NCI-H460 (cell line): ENCODE measurements around the gene OCA2. TPM values are rescaled to one million over a fixed set of nuclear protein-coding genes. Genes with fewer than 3 reads are reported as not detected.
"Not testable (repeated sequence)": the region's sequence is repeated elsewhere in the genome, so short reads cannot be mapped to it uniquely, and the experiment has no call there.

Source experiments
- DNase-seq: peaks from one replicate; pipeline ENCODE4 v3.0.0-alpha.2; 2016; ENCODE audit warnings: low read depth; ENCODE audit errors: extremely low read depth
- total RNA-seq: library from RNA; depleted of rRNA; stranded (reverse); fragments of >200 nt; shearing (Covaris generic); gene quantifications from 2 replicates; pipeline ENCODE4 v1.2.3, GENCODE V29; 2014

OCA2 gene
- total RNA-seq, 1 experiment from 2014 or later: 0.40 TPM

DNA sequence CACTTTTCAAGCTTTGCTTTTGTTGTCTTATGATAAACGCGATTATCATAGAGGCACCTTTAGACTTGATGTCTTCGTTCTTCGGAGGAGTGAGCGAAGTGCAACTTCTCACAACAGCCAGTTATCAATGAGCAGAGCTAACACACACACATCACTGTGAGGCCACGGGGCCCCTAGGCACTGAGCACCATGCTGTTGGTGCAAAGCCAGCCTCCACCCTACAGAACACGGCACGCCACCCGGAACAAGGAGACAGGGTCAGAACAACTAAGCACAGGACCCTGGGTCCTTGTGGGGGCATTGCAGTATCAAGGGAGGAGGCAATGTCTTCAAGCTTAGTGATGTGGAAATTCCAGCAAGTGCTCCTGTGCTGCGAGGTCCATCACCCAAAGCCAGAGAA, 244.5 kb downstream of the OCA2 start:
- no peak for DNase-seq

DNA sequence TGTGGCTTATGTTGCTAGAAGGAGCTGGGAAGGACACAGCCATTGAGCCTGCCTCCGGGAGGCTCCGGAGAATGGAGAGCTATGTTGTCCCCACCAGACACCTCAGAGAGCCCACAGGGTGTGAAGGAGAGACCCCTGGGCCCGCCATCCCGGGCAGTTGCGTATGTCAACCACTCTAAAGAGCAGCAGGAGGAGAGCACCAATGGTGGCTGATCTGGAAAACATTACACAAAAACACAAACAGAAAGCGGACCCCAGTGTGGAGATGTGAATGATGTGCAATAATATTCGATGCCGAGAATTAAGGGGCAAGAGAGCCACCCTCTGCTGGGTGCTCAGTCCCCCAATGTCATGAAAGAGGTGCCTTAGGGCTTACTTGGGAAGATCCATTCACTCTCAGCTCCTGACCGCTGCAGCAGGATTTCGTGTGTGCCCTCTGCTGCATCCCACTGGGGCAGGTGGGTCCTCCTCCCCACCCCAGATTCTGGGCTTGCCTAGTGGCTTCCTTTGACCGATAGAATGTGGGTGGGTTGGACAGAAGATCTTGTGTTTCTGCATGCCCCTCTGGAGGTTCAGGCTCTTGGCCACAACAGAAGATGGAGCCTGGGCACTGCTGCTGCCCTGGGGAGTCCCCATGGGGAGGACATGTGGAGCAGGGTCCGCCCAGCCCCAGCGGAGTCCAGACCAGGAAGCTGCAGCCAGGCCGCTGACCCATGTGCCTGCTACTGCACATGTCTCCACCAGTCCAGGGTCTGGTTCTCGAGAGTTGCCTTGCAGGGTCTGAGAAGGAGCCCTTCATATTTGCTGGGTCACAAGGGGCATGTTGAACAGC, 245.3 kb downstream of the OCA2 start:
- no peak for DNase-seq

DNA sequence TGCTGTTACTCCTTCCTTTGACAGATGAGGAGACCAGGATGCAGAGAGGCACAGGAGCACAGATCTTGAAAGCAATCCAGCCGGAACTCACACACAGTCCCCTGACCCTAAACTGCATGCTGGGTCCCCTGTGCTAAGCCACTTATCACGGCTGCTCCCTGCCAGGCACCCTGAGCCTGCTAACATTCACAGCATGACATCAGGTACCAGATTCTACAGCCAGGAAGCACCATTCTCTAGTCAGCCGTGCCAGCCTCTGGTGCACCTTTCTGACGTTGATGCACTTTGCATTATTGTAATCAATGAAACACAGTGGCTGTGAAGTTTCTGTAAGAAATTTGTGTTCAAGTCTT, 247.3 kb downstream of the OCA2 start:
- no peak for DNase-seq

DNA sequence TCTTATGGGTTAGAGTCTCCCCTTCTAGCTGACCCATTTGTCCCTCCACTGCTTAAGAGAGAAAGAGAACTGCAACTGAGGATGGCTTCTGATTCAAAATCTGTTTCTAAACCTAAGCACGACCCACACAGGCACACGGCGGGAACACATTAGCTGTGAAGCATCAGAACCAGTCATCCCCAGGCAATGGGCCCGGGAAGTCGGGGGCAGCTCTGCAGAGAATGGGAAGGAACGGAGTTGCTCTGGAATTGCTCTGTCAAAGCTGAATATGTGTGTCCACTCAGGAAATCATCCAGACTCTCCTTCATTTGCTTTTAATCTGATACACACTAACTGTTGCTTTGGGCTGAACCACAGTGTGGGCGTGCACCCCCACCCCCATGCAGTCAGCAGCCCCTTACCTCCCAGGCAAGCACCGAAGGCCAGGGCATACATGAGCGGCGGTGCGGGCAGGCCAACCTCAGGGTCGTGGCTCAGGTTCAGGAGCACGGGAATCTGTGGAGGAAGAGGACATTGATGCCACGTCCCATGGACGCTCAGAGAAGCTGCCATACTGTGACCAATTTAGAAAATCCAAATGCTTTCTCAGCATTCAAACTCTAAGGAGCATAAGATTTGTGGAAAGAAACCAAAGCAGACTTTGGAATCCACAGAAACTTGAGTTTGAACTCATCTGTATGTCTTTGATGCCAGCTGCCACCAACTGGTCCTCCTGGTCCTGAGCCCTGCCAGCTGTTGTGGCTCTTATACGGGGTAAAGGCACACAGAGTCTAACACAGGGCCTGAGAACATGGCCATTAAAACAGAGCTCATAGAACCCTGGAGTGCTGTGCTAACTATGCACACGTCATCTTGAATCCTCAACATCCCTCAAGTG, 247.9 kb downstream of the OCA2 start:
- no peak for DNase-seq

DNA sequence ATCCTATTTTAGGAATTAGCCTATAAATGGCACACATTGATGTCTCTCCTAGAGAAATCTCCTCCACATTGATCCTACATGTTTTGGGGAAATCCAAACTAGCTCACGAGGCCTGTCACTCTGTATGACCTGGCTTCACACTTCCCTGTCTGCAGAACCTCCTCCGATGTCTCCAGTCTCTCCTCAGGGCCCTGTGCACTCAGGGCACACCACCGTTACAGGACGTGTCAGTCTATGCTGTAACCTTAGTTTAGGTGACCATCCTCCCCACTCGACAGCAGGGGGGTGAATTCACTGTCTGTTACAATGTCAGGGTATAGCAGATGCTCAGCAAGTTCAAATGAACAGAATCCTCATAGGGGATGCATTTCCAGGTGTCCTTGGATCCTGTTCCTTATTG, 249.1 kb downstream of the OCA2 start:
- no peak for DNase-seq

DNA sequence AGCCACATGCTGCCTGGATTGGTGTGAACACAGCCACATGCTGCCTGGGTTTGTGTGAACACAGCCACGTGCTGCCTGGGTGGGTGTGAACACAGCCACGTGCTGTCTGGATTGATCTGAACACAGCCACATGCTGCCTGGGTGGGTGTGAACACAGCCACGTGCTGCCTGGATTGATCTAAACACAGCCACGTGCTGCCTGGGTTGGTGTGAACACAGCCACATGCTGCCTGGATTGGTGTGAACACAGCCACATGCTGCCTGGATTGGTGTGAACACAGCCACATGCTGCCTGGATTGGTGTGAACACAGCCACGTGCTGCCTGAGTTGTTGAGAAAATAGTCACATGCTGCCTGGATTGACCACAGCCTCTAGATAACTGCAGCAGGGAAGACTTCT, 250.2 kb downstream of the OCA2 start:
- DNase-seq: not testable (repeated sequence)

DNA sequence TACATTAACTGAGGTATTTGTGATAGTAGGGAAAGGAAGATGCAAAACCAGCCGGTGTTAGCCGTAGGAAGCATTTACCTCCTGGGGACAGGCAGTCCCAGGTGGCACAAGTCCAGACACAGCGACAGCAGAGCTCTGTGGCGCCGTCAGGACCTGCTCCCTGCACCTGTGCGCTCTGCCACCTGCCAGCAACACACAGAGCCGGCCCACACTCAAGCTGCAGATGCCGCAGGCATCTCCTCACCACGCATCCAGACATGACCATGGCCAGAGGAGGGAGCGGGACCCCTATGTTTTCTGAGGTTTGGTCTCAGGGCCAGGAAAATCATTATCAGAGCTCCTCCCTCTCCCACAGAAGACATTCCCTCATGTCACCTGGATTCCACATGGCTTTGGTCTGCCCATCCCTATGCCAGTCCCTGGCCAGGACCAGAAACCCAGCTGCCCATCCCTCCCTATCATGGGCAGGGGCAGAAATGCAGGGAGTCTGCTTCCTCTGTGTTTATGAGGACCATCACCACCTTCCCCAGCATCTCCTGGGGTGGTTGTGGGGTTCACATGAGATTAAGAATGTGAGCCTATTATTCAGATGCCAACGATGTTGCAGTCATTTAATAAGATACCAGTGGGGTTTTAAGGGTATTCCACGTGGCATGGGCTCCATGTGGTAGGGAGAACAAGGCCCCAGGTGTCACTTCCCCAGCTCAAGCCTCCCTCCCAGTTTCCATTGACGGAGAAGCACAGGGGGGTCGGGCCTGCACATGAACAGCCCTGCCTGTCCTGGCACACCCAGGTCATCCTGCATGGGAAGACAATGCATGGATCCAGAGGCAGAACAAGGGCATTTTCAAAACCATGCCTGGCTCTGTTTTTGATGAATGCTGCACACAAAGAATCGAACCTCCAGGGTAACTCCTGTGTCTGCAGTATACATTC, 251.1 kb downstream of the OCA2 start:
- no peak for DNase-seq

DNA sequence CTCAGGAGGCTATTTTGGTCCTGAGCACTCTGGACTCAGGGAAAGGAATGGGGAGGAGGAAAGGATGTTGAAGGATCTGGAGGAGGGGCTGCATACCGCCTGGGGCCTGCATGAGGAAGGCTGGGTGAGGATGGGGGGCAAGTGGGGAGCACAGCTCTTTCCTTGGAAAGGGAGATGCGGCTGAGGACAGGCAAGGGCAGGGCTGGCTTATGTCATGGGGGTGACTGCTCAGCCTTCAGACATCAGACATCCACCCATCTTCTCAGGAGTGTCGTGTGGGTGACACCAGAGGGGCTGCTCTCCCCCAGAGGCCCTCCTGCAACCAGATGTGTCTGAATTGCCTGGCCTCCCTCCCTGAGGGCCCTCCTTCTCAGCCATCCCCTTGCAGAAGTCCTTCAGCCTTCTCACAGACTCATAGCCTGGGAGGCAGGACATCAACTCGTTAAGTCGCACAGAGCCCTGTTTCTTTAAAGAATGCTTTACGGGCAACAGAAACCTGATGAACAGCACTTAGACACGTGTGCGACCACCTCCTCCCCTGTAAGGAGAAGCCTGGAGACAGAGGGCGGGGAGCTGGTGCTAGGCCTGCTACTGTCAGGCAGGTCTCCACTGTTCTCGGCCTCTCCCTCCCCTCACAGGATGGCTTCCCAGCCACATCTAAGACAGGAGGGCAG, 252.3 kb downstream of the OCA2 start:
- DNase-seq: no peak

DNA sequence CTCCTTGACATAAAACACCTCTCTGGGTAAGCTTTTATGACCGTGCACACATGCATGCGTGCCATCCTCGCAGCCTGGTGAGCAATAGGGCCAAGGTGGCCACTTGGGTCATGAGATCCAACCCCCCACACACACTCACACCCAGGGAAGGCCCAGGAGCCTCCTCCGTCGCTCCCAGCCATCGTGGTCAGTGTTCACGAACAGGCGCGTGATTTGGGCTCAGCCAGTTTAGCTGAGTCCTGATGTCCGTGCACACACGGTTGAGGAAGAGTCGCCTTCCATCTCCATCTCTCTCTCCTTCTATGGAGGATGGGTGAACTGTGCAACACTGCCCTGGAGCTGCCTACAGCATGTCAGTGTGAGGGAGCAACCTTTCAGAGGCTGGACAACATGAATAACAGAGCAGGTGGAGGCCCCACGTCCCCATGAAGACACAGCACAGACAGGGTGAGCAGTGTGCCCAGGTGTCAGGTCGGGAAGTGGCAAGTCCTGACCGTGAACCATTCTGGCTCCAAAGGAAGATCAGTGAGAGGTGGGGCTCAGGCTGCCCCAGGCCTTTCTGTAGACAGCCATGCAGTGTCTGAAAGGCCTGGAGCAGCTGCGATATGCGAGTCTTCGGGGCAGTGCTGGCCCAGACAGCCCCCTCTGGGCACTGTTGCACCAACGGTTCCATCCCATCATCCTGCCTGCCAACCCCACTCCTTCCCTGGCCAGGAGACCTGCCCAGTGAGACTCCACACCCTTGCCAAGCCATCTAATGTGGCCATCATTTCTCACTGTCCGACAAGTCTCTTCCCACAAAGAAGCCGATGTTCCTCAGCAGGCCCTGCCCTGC, 253.4 kb downstream of the OCA2 start:
- DNase-seq: no peak

DNA sequence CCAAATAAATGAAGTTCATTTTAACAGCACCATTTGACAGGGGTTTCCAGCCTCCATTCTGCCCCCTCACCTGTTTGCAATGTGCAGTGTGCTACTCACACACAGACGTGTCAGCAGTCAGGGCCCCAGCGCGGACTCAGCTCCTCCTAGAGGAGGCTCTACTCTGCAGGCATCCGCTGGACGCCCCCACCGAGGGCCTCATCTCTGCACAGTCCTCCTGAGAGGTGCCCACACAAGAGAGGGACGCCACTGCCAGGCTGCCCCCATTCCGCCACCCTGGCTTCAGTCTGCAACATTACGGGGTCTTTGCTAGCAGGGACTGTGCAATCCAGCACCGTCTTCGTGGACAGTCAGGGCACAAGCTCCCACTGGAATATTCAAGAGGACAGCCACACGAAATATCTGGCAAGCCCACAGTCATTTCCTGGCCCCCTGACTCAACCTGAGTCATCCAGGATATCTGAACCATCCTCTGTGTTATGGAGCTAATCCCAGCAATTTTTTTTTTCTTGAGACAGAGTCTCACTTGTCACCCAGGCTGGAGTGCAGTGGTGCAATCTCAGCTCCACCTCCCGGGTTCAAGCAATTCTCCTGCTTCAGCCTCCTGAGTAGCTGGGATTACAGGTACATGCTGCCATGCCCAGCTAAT, 255.0 kb downstream of the OCA2 start:
- peak; percentile 52 for DNase-seq

DNA sequence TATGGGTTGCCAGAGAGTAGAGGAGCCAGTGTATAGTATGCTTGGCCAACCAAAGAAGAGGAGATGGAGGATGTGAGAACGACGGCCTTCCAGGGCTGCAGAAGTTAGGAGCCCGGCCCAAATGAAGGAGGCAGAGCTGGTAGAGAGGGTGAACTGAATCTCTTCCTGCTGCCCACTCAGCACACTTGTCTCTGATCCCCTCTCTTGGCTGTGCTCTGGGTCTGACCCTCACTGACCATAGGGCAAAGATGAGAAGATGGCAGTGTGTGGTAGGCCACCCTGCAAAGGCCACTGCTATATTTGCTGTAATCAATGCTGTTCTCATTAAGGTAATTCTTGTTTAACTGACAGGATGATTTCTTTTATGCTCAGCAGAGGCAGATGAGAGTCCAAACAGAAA, 256.0 kb downstream of the OCA2 start:
- DNase-seq: no peak

DNA sequence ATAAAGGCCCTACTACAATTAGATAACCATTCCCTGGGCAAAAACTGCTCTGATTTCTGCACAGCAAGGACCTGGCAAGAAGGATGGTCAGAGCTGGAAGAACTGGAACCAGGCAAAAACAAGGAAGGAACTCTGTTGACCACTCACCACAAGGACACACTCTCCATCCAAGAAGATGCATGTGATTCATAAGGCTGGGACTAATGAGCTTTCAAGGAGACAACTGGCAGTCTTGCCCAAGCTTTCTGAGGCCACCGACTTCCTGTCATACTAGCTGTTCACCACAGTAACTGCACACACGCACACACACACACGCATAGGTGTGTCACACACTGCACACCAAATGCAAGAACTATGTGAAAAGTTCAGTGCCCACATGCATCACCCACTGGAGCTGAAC, 256.6 kb downstream of the OCA2 start:
- no peak for DNase-seq

DNA sequence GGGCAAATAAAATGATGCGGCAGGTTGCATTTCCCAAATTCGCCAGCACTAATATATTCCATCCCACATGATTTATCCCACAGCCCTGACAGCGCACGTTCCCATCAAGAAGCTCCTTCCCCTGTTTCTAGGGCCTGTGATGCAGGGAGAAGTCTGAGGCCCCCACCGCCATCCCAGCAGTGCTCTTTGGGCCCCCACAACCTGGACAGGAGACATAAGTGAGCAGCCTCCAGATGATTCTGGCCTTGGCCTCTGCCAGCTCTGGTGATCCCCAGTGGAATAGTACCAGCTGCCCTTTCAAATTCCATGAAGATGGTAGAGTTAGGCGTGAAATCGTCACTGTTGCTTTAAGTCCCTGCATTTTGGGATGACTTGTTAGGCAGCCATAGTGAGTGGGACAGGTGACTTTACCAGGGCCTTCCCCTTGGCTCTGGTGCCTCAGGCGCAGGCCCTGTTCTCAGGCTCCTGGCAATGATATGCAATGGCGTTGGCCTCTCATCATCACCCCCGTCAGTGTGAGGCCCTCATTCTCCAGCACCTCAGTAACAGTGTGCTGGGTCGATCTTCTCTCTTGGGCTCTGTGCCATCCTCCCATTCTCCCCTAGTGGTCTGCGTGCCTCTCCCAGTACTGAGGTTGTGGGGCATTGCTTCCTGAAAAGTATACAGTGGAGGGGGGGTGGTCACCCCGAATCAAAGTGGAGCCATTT, 263.7 kb downstream of the OCA2 start:
- DNase-seq: no peak

DNA sequence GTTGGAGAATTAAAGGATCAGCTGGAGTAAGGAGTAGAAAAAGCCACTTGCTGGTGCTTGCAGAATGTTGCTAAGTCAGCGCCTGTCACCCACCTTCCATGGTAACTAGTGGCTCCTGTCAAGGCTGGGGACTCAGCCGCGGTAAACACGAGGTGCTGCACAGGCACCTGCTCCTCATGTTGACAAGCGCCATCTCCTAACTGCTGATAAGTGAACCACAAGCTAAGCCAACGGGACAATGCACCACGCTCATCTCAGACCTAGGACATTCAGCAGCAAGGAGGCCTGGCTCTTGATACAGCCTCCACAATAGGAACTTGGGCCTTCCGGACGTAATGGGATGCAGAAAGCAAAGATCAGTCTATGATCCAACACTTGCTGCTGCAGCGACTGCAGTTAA, 264.4 kb downstream of the OCA2 start:
- no peak for DNase-seq

DNA sequence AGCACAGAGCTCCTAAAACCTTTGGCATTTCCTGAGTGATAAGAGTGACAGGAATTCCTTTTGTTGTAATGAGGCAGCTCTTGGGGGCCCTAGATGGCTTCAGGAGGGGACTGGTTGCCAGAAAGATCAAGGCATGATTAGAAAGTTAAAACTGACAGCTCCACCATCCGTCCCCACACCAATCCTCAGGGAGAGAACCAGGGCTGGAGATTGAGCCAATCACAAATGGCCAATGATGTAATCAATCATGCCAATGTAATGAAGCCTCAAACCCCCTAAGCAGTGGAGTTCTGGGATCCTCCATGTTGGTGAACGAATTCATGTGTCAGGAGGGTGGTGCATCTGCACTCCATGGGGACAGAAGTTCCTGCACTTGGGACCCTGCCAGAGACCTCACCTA, 265.1 kb downstream of the OCA2 start:
- DNase-seq: no peak

DNA sequence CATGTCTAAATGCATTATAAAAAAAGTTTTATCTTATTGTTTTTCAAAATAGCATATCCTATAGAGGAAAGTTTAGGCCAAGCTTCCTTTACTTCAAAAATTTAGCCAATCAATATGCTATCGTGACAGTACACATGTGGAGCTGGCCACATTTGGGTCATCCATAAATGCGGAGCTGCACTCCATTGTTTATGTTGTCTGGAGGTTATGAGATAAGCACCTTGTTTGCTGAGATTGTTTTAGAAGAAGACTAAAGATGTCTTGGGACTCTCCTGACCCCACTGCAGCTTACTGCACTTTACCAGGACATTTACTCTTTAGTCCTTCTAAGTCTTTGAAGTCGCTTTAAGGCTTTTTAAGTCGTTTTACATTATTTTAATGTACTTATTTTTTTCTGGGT, 265.9 kb downstream of the OCA2 start:
- DNase-seq: no peak

DNA sequence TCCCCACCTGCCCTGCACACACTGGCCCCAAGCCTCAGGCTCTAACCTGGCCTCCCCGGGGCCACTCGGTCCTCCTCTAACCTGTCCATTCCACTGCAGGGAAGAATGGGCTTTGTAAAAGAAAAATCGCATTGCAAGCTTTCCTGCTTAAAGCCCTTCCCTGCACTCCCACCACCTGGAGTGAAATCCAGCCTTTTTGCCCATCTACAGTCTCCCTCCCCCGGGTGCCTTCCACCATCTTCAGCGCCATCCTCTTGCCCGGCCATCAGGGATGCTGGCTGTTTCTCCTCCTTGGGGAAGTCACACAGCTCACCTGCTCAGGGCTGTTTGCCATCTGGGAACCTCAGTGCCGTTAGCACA, 266.9 kb downstream of the OCA2 start:
- DNase-seq: no peak
